ENCODE results near the gene MYMX. TPM values are rescaled to one million over a fixed set of nuclear protein-coding genes. Genes with fewer than 3 reads are reported as not detected.

The MYMX gene
- total and polyA plus RNA-seq, 2 of the 4 experiments (the other 2 are of a cell fraction): not detected

DNA sequence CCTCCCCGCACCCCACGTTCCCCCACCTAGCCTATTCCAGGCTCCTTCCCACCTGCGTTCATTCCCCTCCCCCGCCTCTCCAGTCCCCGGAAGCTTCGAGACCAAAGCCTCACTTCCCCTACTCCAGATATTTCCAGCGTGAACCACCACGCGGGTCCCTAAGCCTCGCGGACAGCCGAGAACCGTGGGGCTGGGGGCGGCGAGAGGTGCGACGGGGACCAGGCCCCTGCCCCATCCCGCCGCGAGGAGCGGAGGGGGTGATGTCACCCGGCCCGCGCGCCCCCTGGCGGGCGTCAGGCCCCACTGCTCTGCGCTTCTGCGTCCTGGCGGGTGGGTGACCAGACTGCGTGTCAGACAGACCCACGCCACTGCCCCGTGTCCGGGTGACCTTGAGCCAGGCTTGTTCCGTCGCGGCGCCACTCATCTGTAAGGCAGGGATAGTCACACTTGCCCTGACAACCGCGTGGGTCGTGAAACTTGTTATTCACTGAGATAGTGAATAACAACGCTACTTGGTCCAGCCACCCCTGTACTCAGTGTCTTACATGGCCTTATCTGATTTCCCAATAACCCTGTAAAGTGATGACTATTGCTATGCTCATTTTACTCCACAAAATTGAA, 21.2 kb downstream of the MYMX start:
- ChIA-PET CTCF (interaction anchor here (0.6 to 1.3 kb wide), 6 partner anchors 8 to 1191 kb away, joined by 3 to 7 read pairs (median 3); no protein-coding TSS in a partner anchor), POLR2A (ENCODE audit: unreplicated experiment) (interaction anchor here (1.3 kb wide), 1 partner anchor 9 kb away, joined by 8 read pairs; the partner anchor contains the start of gene HSP90AB1)
- H3K23ac ChIP-seq (ENCODE audit: low read depth, low read length): peak overlapping the region; percentile 71
- peak overlapping the region; percentile 32 to 86 for H4K8ac ChIP-seq (ENCODE audit: low read depth in 2 of 2, low read length in 2 of 2)
- peak overlapping the region; percentile 63 for H3K27ac ChIP-seq (ENCODE audit: insufficient read depth, low read length)
- H4K20me1 ChIP-seq (ENCODE audit: insufficient read depth, low read length): no peaks in the 10 kb centered on the region
- DNase-seq (peak; percentile 56), ATAC-seq (ENCODE audit: low read depth) (peak; percentile 85)
- peak; percentile 81 for TF ChIP-seq CEBPB (IDR thresholded peaks at IDR 0.05; ENCODE audit: low read depth, low read length)
- TF ChIP-seq, protein P1, sequence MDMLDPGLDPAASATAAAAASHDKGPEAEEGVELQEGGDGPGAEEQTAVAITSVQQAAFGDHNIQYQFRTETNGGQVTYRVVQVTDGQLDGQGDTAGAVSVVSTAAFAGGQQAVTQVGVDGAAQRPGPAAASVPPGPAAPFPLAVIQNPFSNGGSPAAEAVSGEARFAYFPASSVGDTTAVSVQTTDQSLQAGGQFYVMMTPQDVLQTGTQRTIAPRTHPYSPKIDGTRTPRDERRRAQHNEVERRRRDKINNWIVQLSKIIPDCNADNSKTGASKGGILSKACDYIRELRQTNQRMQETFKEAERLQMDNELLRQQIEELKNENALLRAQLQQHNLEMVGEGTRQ (IDR thresholded peaks at IDR 0.05; ENCODE audit: low read depth, low read length): no peak
- peak; percentile 27; the same call in 1 of the 2 replicates for TF ChIP-seq MXI1 (IDR thresholded peaks at IDR 0.05; ENCODE audit: borderline replicate concordance, low read depth, low read length)
- peak; percentile 12 for TF ChIP-seq RCOR1 (IDR thresholded peaks at IDR 0.05; ENCODE audit: insufficient replicate concordance, low read length)
- TF ChIP-seq MAFK (IDR thresholded peaks at IDR 0.05; ENCODE audit: low read depth, low read length): no peak
- TF ChIP-seq RAD21 (IDR thresholded peaks at IDR 0.05; ENCODE audit: low read length): peak; percentile 42
- TF ChIP-seq FOS (IDR thresholded peaks at IDR 0.05; ENCODE audit: low read depth, low read length): peak; percentile 29; the same call in 1 of the 2 replicates
- peak; percentile 58 for TF ChIP-seq SMC3 (IDR thresholded peaks at IDR 0.05; ENCODE audit: low read depth, low read length)
- no peak; the same call in 1 of the 2 replicates for TF ChIP-seq CHD1 (IDR thresholded peaks at IDR 0.05; ENCODE audit: low read depth, low read length)
- TF ChIP-seq MAZ (IDR thresholded peaks at IDR 0.05; ENCODE audit: borderline replicate concordance, low read depth, low read length): peak; percentile 92
- TF ChIP-seq, protein P2, sequence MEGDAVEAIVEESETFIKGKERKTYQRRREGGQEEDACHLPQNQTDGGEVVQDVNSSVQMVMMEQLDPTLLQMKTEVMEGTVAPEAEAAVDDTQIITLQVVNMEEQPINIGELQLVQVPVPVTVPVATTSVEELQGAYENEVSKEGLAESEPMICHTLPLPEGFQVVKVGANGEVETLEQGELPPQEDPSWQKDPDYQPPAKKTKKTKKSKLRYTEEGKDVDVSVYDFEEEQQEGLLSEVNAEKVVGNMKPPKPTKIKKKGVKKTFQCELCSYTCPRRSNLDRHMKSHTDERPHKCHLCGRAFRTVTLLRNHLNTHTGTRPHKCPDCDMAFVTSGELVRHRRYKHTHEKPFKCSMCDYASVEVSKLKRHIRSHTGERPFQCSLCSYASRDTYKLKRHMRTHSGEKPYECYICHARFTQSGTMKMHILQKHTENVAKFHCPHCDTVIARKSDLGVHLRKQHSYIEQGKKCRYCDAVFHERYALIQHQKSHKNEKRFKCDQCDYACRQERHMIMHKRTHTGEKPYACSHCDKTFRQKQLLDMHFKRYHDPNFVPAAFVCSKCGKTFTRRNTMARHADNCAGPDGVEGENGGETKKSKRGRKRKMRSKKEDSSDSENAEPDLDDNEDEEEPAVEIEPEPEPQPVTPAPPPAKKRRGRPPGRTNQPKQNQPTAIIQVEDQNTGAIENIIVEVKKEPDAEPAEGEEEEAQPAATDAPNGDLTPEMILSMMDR (conservative IDR thresholded peaks at IDR 0.05; ENCODE audit: low read depth, low read length): peak; percentile 92
- peak overlapping the region; percentile 87 for H3K14ac ChIP-seq (replicated peaks; ENCODE audit: low read depth, low read length)
- H4K5ac ChIP-seq (ENCODE audit: low read depth, low read length): peak overlapping the region; percentile 72
- peak overlapping the region; percentile 81 for H2BK5ac ChIP-seq (ENCODE audit: low read depth, low read length, poor library complexity, severe bottlenecking)
- peaks cover 16% of the 10 kb centered on the region for H3K4me1 ChIP-seq (ENCODE audit: control insufficient read depth, insufficient read depth, low read length)
- H2AFZ ChIP-seq (replicated peaks; ENCODE audit: low read length, poor library complexity): peak overlapping the region; percentile 97
- H3K18ac ChIP-seq (ENCODE audit: low read depth, low read length): peak overlapping the region; percentile 40; the same call in 1 of the 2 replicates
- WGBS, 2 experiments (ENCODE audit: extremely low coverage in 2 of 2, insufficient read length in 1 of 2): 2% methylated on average over 19 of the region's 42 CpGs; no CpG with 5 or more reads in 1 of the 2 experiments
- no peaks in the 10 kb centered on the region for H3K27me3 ChIP-seq (ENCODE audit: control insufficient read depth, insufficient read depth, low read length)
- H2AK5ac ChIP-seq (ENCODE audit: low read depth, low read length): peak overlapping the region; percentile 65
- no TSS peak for BruUV-seq (replicated peaks)
- peak overlapping the region; percentile 46 for H3K9ac ChIP-seq (ENCODE audit: low read depth, low read length)
- H3K4ac ChIP-seq (ENCODE audit: low read depth, low read length): peak overlapping the region; percentile 84
- no peaks in the 10 kb centered on the region for H3K36me3 ChIP-seq (ENCODE audit: control insufficient read depth, insufficient read depth, low read length)
- peak overlapping the region; percentile 83 for H4K91ac ChIP-seq (ENCODE audit: insufficient read depth, low read depth, low read length)
- no peak overlapping the region for H2BK20ac ChIP-seq (ENCODE audit: low read depth, low read length)
- 0 out of 4 replicates have a peak, but pooled peaks cover 0 to 4% of the 10 kb centered on the region in 2 experiments for H3K79me1 ChIP-seq (ENCODE audit: low read depth in 1 of 2, low read length in 2 of 2)
- no peak overlapping the region for H3K56ac ChIP-seq (ENCODE audit: extremely low read depth, insufficient read depth, low read length)
- H2BK120ac ChIP-seq (ENCODE audit: low read depth, low read length): peak overlapping the region; percentile 85
- in situ Hi-C loops (cut with MboI; ENCODE audit: low sequenced_read_pairs) (loop anchor here (5.0 kb wide), 1 partner anchor 131 kb away; no protein-coding TSS in a partner anchor), dilution Hi-C loops (cut with HindIII; ENCODE audit: low sequenced_read_pairs, unreplicated experiment) (no loop called here), intact Hi-C loops (cut with micrococcal nuclease) (loop anchor here (1.0 kb wide), 1 partner anchor 60 kb away; no protein-coding TSS in a partner anchor)
- H3K4me3 ChIP-seq (ENCODE audit: insufficient read depth, low read depth, low read length): peak overlapping the region; percentile 58
- peaks cover 4% of the 10 kb centered on the region for H3K9me1 ChIP-seq (ENCODE audit: insufficient read depth, low read length)
- peak overlapping the region; percentile 93 for H3K4me2 ChIP-seq (ENCODE audit: low read depth, low read length)
- H3K9me3 ChIP-seq (ENCODE audit: control insufficient read depth, insufficient read depth, low read length): no peaks in the 10 kb centered on the region
- H2BK15ac ChIP-seq (ENCODE audit: low read depth, low read length): peak overlapping the region; percentile 7; the same call in 1 of the 3 replicates
- H2AK9ac ChIP-seq (replicated peaks; ENCODE audit: low read depth, low read length, poor library complexity): peak overlapping the region; percentile 92

Measured in IMR-90 (cell line).